PFSK-1 (cell line): ENCODE results near the gene BMP15.

Experiments used
- POLR2AphosphoS5 ChIP-seq: IDR thresholded peaks from 2 replicates; pipeline ENCODE4 v1.6.1; 2012; ENCODE audit warnings: low read depth, mild to moderate bottlenecking, control low read depth, low read length, moderate library complexity
- REST ChIP-seq, 2 experiments: IDR thresholded peaks; 2 replicates each; pipeline versions ENCODE4 v1.6.1 to v1.8.0; 2011 to 2012; ENCODE audit warnings: low read depth in 2 of 2, low read length in 2 of 2, control low read depth in 1 of 2, inconsistent platforms in 1 of 2, mild to moderate bottlenecking in 1 of 2, moderate library complexity in 1 of 2; ENCODE audit not compliant: insufficient read depth in 1 of 2
- SIN3A ChIP-seq: IDR thresholded peaks from 2 replicates; pipeline ENCODE4 v1.6.1; 2012; ENCODE audit warnings: mild to moderate bottlenecking, low read length, moderate library complexity, borderline replicate concordance; ENCODE audit not compliant: insufficient read depth
- TAF1 ChIP-seq: IDR thresholded peaks from 2 replicates; pipeline ENCODE4 v1.6.1; 2012; ENCODE audit warnings: low read length, control low read depth, borderline replicate concordance; ENCODE audit not compliant: insufficient read depth

GRCh38 chrX:50942471-50942870 lies 31.9 kb downstream of the BMP15 start:
- no peak for TF ChIP-seq POLR2AphosphoS5
- no peak for TF ChIP-seq REST (IDR thresholded peaks at IDR 0.05; ENCODE audit: insufficient read depth in 1 of 2, low read depth in 2 of 2, low read length in 2 of 2)
- TF ChIP-seq TAF1: no peak
- TF ChIP-seq SIN3A: no peak
